Ovary (tissue), 3 donors: ENCODE data around the gene NAV2.

ENCODE experiments used
- EP300 ChIP-seq: sonication (generic); formaldehyde crosslinking; IDR thresholded peaks from one replicate; pipeline ENCODE4 v1.6.1; 2017; ENCODE audit warnings: antibody characterized with exemption
- POLR2A ChIP-seq: fragments of 450-650 bp; IDR thresholded peaks from one replicate; pipeline ENCODE4 v1.6.1; 2017; ENCODE audit warnings: antibody characterized with exemption, mild to moderate bottlenecking, moderate library complexity
- TF ChIP-seq, protein P1 (sequence below), 3 donors: fragments of 450-650 bp in 2 of 3; fragments of 200-600 bp in 1 of 3; IDR thresholded peaks; one replicate each; pipeline versions ENCODE4 v1.5.1 to v1.8.0; 2016 to 2022; ENCODE audit warnings: antibody characterized with exemption in 3 of 3, mild to moderate bottlenecking in 1 of 3
- donor health status: DM: no; HTN: no; CAD: no.

DNA sequence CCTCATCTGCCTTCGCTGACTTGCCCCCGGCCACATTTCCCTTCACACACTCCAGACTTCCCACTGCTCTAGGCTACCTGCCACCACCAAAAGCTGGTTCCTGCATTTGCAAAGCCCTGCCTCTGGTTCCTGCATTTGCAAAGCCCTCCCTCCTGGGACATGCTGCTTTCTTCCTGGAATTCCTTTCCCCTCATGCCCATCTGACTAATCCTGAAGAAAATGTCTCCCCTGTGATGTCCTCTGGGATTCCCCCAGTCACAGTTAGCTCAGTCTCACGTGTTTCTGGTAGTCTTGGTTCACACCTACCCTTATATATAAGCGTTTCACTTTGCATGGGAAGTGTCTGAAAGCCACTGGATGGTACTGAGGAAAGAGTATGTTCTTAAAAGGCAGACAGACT is 240.7 kb downstream of the NAV2 start:
- no peak for TF ChIP-seq POLR2A
- TF ChIP-seq, protein P1, sequence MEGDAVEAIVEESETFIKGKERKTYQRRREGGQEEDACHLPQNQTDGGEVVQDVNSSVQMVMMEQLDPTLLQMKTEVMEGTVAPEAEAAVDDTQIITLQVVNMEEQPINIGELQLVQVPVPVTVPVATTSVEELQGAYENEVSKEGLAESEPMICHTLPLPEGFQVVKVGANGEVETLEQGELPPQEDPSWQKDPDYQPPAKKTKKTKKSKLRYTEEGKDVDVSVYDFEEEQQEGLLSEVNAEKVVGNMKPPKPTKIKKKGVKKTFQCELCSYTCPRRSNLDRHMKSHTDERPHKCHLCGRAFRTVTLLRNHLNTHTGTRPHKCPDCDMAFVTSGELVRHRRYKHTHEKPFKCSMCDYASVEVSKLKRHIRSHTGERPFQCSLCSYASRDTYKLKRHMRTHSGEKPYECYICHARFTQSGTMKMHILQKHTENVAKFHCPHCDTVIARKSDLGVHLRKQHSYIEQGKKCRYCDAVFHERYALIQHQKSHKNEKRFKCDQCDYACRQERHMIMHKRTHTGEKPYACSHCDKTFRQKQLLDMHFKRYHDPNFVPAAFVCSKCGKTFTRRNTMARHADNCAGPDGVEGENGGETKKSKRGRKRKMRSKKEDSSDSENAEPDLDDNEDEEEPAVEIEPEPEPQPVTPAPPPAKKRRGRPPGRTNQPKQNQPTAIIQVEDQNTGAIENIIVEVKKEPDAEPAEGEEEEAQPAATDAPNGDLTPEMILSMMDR (IDR thresholded peaks at IDR 0.05) = no peak
- TF ChIP-seq EP300 = no peak
